A549 (cell line): ENCODE data around the gene EPN2. TPM values are rescaled to one million over a fixed set of nuclear protein-coding genes. Genes with fewer than 3 reads are reported as not detected.

Experiments
- ATAC-seq, 2 experiments: fragments of 200-7000 bp in 1 of 2; fragments of >200 bp in 1 of 2; cut with Nextera tagmentation in 1 of 2; cut with Tn5 transposase in 1 of 2; 3 replicates each; pipeline versions ENCODE4 v1.8.0 to v1.9.1; 2018 to 2020; ENCODE audit warnings: mild to moderate bottlenecking in 1 of 2, moderate library complexity in 1 of 2
- CTCF ChIA-PET: fragments of 300-600 bp; sonication (Branson Sonifier 250); formaldehyde crosslinking; extraction: SDS; loops from one replicate; lab custom pipeline; 2021; ENCODE audit warnings: antibody characterized with exemption, inconsistent platforms; lab: Yijun Ruan, JAX
- POLR2A ChIA-PET: fragments of 350-600 bp; formaldehyde crosslinking; extraction: SDS; loops from one replicate; lab custom pipeline; 2021; ENCODE audit warnings: antibody characterized with exemption, inconsistent platforms; lab: Yijun Ruan, JAX
- DNase-seq, 2 experiments: peaks; one replicate each; pipeline versions ENCODE4 v3.0.0 to v3.0.0-alpha.2; 2011 to 2016; ENCODE audit warnings: low read depth in 1 of 2, low spot score in 1 of 2
- FAIRE-seq: peaks from 2 replicates; lab custom pipeline; 2011; peaks lifted over from hg19 to GRCh38; lab: Jason Lieb, UNC
- H3K27ac ChIP-seq, 2 experiments: fragments of >200 bp; sonication (Bioruptor Twin); formaldehyde crosslinking; 3 replicates each; pipeline ENCODE4 v1.5.1; 2016 to 2017
- H3K4me1 ChIP-seq: fragments of >200 bp; sonication (Bioruptor Twin); formaldehyde crosslinking; 3 replicates; pipeline ENCODE4 v1.6.1; 2016
- H3K4me2 ChIP-seq: fragments of >200 bp; sonication (Bioruptor Twin); formaldehyde crosslinking; 3 replicates; pipeline ENCODE4 v1.6.1; 2016
- H3K4me3 ChIP-seq: fragments of >200 bp; sonication (Bioruptor Twin); formaldehyde crosslinking; 3 replicates; pipeline ENCODE4 v1.5.1; 2016
- H3K9me3 ChIP-seq: fragments of >200 bp; sonication (Bioruptor Twin); formaldehyde crosslinking; 3 replicates; pipeline ENCODE4 v1.6.1; 2016
- ATOH8 ChIP-seq: fragments of 250-450 bp; sonication (Bioruptor Pico); IDR thresholded peaks from 2 replicates; pipeline ENCODE4 v1.5.0; 2020; ENCODE audit warnings: low read depth, mild to moderate bottlenecking, moderate library complexity
- BHLHE40 ChIP-seq: IDR thresholded peaks from 2 replicates; pipeline ENCODE4 v1.6.1; 2012; ENCODE audit warnings: low read depth, low read length, inconsistent platforms
- CBX8 ChIP-seq: fragments of 200-600 bp; sonication (generic); IDR thresholded peaks from 2 replicates; pipeline ENCODE4 v1.6.1; 2016
- CHD4 ChIP-seq: fragments of 200-600 bp; sonication (generic); IDR thresholded peaks from 2 replicates; pipeline ENCODE4 v1.6.1; 2016; ENCODE audit warnings: antibody characterized with exemption, mild to moderate bottlenecking, borderline replicate concordance
- ESRRA ChIP-seq: fragments of 150-350 bp; IDR thresholded peaks from 2 replicates; pipeline ENCODE4 v1.6.1; 2014; ENCODE audit warnings: mild to moderate bottlenecking, low read length, borderline replicate concordance
- HDAC2 ChIP-seq: fragments of 200-600 bp; sonication (generic); IDR thresholded peaks from 2 replicates; pipeline ENCODE4 v1.6.1; 2016
- HOXA7 ChIP-seq: fragments of 250-450 bp; sonication (Bioruptor Pico); IDR thresholded peaks from 2 replicates; pipeline ENCODE4 v1.5.0; 2020; ENCODE audit warnings: mild to moderate bottlenecking, moderate library complexity
- KDM1A ChIP-seq: fragments of 200-600 bp; sonication (generic); IDR thresholded peaks from 2 replicates; pipeline ENCODE4 v1.6.1; 2016; ENCODE audit warnings: low read depth, mild to moderate bottlenecking
- MYC ChIP-seq: IDR thresholded peaks from 2 replicates; pipeline ENCODE4 v1.6.1; 2012; ENCODE audit warnings: mild to moderate bottlenecking, inconsistent platforms, low read length, improper control_type of control experiment, borderline replicate concordance
- NPAS2 ChIP-seq: fragments of 250-450 bp; sonication (Bioruptor Pico); IDR thresholded peaks from 2 replicates; pipeline ENCODE4 v1.8.0; 2022; ENCODE audit warnings: mild to moderate bottlenecking, moderate library complexity, borderline replicate concordance
- PHF8 ChIP-seq: fragments of 200-600 bp; sonication (generic); IDR thresholded peaks from 2 replicates; pipeline ENCODE4 v1.6.1; 2016; ENCODE audit warnings: low read depth, mild to moderate bottlenecking, antibody characterized with exemption, moderate library complexity, borderline replicate concordance
- POLR2AphosphoS2 ChIP-seq: conservative IDR thresholded peaks from 2 replicates; pipeline ENCODE4 v1.6.1; 2012; ENCODE audit warnings: low read length, improper control_type of control experiment, inconsistent platforms
- RAD21 ChIP-seq, 2 experiments: fragments of >200 bp in 1 of 2; sonication (Bioruptor Twin) in 1 of 2; formaldehyde crosslinking in 1 of 2; IDR thresholded peaks in 1 of 2; conservative IDR thresholded peaks in 1 of 2; 2 replicates in 1 of 2; 3 replicates in 1 of 2; pipeline ENCODE4 v1.6.1; 2012 to 2018; ENCODE audit warnings: inconsistent platforms in 1 of 2
- RARB ChIP-seq: fragments of 250-450 bp; sonication (Bioruptor Pico); IDR thresholded peaks from 2 replicates; pipeline ENCODE4 v1.8.0; 2021; ENCODE audit warnings: mild to moderate bottlenecking, moderate library complexity
- RCOR1 ChIP-seq: fragments of 150-350 bp; IDR thresholded peaks from 2 replicates; pipeline ENCODE4 v1.6.1; 2014; ENCODE audit warnings: antibody characterized with exemption, low read length, low read depth
- RNF2 ChIP-seq: fragments of 200-600 bp; sonication (generic); IDR thresholded peaks from 2 replicates; pipeline ENCODE4 v1.6.1; 2016; ENCODE audit warnings: low read depth, mild to moderate bottlenecking, antibody characterized with exemption, moderate library complexity, borderline replicate concordance
- WGBS: methylation state at CpG from one replicate; pipeline ENCODE4 v1.1.6; 2017; ENCODE audit errors: missing lambda C conversion rate; 5-methylcytosine and 5-hydroxymethylcytosine counted together
- polyA plus RNA-seq, 4 experiments: library from polyadenylated mRNA; depleted of rRNA in 3 of 4; stranded (reverse); fragments of >200 nt; fragmentation: RNase III in 1 of 4; extraction: RNeasy Plus Mini Kit Qiagen cat#74134 plus additional on column Dnase treatment in 1 of 4; gene quantifications; 2 replicates in 3 of 4; 3 replicates in 1 of 4; pipeline ENCODE4 v1.2.3, GENCODE V29; 2011 to 2017
- TF ChIP-seq, protein P1 (sequence below): IDR thresholded peaks from 2 replicates; pipeline ENCODE4 v1.6.1; 2012

Gene EPN2
- polyA plus RNA-seq, 2 of the 4 experiments (the other 2 are of a cell fraction) = 32.1 to 33.8 TPM

DNA sequence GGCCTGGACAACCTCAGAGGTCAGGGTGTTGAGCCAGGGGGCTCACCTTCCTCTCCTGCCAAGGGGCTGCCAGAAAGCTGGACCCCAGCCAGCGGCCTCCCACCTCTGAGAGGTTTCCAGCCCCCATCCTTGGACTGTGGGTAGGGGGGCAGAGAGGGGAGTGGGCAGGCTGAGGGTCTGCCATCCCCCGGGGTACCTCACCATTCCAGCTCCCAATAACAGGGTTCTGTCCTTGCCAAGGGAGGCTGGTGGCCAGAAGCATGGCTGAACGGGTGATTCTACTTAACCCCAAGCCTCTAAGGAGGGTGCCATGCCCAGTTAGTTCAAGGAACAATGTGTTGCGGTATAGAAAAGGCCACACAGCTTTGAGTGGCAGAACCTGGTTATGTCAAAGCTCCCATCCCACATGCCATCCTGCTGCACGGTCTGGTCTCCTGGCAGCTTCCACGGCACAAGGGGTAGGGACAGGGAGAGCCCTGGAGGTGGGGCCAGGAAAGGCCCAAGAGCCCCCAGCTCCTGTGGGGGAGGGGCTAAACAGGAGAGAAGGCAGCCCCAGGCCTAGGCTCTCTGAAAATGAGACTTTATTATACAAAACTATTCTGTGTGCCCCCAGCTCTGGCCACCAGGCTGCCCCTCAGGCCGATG is 105.6 kb downstream of the EPN2 start:
- FAIRE-seq = no peak
- Histone ChIP-seq H3K27ac (peak overlapping the region in 1 of 2 experiments; percentile 23; a peak in 1 of 6 replicates), H3K4me1 (peaks cover 29% of the 10 kb centered on the region), H3K4me3 (no peak overlapping the region), H3K4me2 (no peak overlapping the region), H3K9me3 (no peaks in the 10 kb centered on the region)
- no peak for ATAC-seq
- WGBS = 79% methylated on average over 7 of the region's 7 CpGs
- ChIA-PET CTCF (interaction anchor here (0.9 to 4.6 kb wide), 6 partner anchors 11 to 104 kb away, joined by 3 to 28 read pairs (median 4); partner anchors contain the start of gene B9D1), POLR2A (interaction anchor here (0.6 kb wide), 1 partner anchor 9 kb away, joined by 3 read pairs; no protein-coding TSS in a partner anchor)
- TF ChIP-seq, protein P1, sequence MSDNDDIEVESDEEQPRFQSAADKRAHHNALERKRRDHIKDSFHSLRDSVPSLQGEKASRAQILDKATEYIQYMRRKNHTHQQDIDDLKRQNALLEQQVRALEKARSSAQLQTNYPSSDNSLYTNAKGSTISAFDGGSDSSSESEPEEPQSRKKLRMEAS = no peak
- no peak for TF ChIP-seq HDAC2
- no peak for TF ChIP-seq RAD21 (conservative IDR thresholded peaks at IDR 0.05 in 1 of 2, IDR thresholded peaks at IDR 0.05 in 1 of 2)
- TF ChIP-seq CHD4 = no peak
- TF ChIP-seq PHF8 = no peak
- 0 out of 2 replicates have a peak, but pooled peaks have one; percentile 32 for TF ChIP-seq POLR2AphosphoS2
- no peak for TF ChIP-seq RARB (CRISPR knock-in tag)
- DNase-seq = peak in 1 of 2 experiments; percentile 29

DNA sequence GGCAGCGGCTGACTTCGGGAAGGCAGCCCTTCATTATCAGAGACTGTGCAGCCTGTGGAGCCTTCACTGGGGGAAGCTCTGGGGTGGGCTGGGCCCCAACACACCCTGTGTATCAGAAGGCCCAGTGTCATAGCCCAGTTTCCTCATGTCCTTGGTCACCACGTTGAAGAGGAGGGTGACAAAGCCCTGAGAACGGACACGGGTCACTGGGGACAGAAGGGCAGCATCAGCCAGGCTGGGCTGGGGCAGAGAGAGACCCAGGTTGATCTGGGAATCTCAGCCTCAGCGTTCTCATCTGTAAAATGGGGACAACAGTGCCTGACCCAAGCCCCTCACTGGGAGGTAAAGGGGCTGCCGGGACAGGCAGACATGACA is 106.1 kb downstream of the EPN2 start:
- ChIA-PET CTCF (interaction anchor here (0.9 to 4.6 kb wide), 6 partner anchors 11 to 104 kb away, joined by 3 to 28 read pairs (median 4); partner anchors contain the start of gene B9D1), POLR2A (no interaction called here)
- DNase-seq (no peak), ATAC-seq (no peak), FAIRE-seq (no peak)
- no peaks in the 10 kb centered on the region for H3K9me3 ChIP-seq
- H3K27ac ChIP-seq = peak overlapping the region in 1 of 2 experiments; percentile 23; a peak in 1 of 6 replicates
- H3K4me2 ChIP-seq = no peak overlapping the region
- WGBS = 89% methylated on average over 7 of the region's 7 CpGs
- H3K4me1 ChIP-seq = peaks cover 31% of the 10 kb centered on the region
- H3K4me3 ChIP-seq = no peak overlapping the region
- TF ChIP-seq CBX8 = no peak
- peak; percentile 66; the same call in 1 of the 2 replicates for TF ChIP-seq KDM1A
- TF ChIP-seq RNF2 = no peak

DNA sequence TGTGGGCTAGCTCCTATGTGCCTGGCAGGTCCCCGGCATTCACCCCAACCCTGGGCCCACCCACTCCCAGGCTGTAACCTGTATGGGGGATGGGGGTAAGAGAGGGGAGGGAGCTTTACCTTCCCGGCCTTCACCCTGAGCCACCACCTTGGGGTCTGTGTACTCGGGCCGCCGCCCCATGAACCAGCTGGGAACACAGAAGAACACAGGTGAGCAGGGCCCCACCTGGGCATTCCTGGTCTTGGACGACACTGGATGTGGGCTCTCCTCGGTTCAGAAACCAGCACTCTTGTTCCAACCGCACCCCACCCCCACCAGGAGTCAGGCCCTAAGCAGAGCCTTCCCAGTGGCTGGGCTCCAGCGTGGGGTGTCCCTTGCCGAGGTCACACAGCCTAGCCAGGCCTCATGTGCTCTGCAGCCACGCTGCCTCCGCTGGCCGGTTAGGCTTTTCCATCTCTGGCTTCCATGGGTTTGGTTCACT is 106.5 kb downstream of the EPN2 start:
- ATAC-seq = no peak
- POLR2A ChIA-PET = no interaction called here
- peak overlapping the region in 1 of 2 experiments; percentile 93; a peak in 3 of 6 replicates for H3K27ac ChIP-seq
- H3K4me3 ChIP-seq = no peak overlapping the region
- WGBS = 91% methylated on average over 11 of the region's 13 CpGs
- no peak overlapping the region for H3K4me2 ChIP-seq
- no peak for FAIRE-seq
- no peaks in the 10 kb centered on the region for H3K9me3 ChIP-seq
- CTCF ChIA-PET = interaction anchor here (1.2 to 4.6 kb wide), 5 partner anchors 11 to 104 kb away, joined by 3 to 28 read pairs (median 4); partner anchors contain the start of gene B9D1
- TF ChIP-seq NPAS2 (CRISPR knock-in tag) = no peak
- TF ChIP-seq ESRRA = no peak
- TF ChIP-seq RCOR1 = no peak
- TF ChIP-seq HOXA7 = no peak
- no peak for TF ChIP-seq BHLHE40
- TF ChIP-seq ATOH8 (CRISPR knock-in tag) = no peak
- TF ChIP-seq MYC = no peak
- peaks cover 35% of the 10 kb centered on the region for H3K4me1 ChIP-seq
- DNase-seq = peak in 1 of 2 experiments; percentile 35
